Transverse colon (tissue), 4 donors: ENCODE data around the gene ZFHX2. TPM values are rescaled to one million over a fixed set of nuclear protein-coding genes. Genes with fewer than 3 reads are reported as not detected.
A peak's percentile ranks its signal among the peaks of the same experiment; 100 is the strongest.

ENCODE experiments used
- DNase-seq: peaks from one replicate; pipeline ENCODE4 v3.0.0-alpha.2; 2019
- H3K27ac ChIP-seq, 4 donors: fragments of 200-600 bp; sonication (generic); 2 replicates each; pipeline ENCODE4 v1.5.1; 2016 to 2018; ENCODE audit warnings: inconsistent platforms in 4 of 4
- H3K27me3 ChIP-seq: fragments of 200-600 bp; sonication (generic); 2 replicates; pipeline ENCODE4 v1.5.1; 2017; ENCODE audit warnings: inconsistent platforms
- H3K36me3 ChIP-seq, 4 donors: fragments of 200-600 bp; sonication (generic); 2 replicates each; pipeline ENCODE4 v1.5.1; 2017 to 2019; ENCODE audit warnings: inconsistent platforms in 4 of 4
- H3K4me1 ChIP-seq, 4 donors: fragments of 200-600 bp; sonication (generic); 2 replicates each; pipeline ENCODE4 v1.5.1; 2017 to 2020; ENCODE audit warnings: inconsistent platforms in 4 of 4
- H3K4me3 ChIP-seq, 4 donors: fragments of 200-600 bp; sonication (generic); 1 replicate in 1 of 4; 2 replicates in 3 of 4; pipeline versions ENCODE4 v1.5.1 to v1.6.1; 2017 to 2019; ENCODE audit warnings: inconsistent platforms in 4 of 4
- H3K9me3 ChIP-seq, 2 donors: fragments of 200-600 bp; sonication (generic); 2 replicates each; pipeline ENCODE4 v1.5.1; 2017 to 2019; ENCODE audit warnings: inconsistent platforms in 2 of 2
- EP300 ChIP-seq: sonication (generic); formaldehyde crosslinking; IDR thresholded peaks from one replicate; pipeline ENCODE4 v1.6.1; 2017; ENCODE audit warnings: antibody characterized with exemption, low read depth
- POLR2A ChIP-seq: fragments of 450-650 bp; IDR thresholded peaks from one replicate; pipeline ENCODE4 v1.6.1; 2016; ENCODE audit warnings: antibody characterized with exemption, mild to moderate bottlenecking, moderate library complexity
- POLR2AphosphoS5 ChIP-seq, 3 donors: sonication (generic); formaldehyde crosslinking; IDR thresholded peaks; one replicate each; pipeline ENCODE4 v1.6.1; 2016; ENCODE audit warnings: antibody characterized with exemption in 3 of 3
- WGBS, 2 donors: methylation state at CpG; one replicate each; pipeline ENCODE4 v1.1.5; 2018; ENCODE audit warnings: low coverage in 1 of 2; 5-methylcytosine and 5-hydroxymethylcytosine counted together
- in situ Hi-C, 4 donors: fragments of 200-750 bp; cut with MboI; loops; one replicate each; pipeline versions ENCODE4 v1.15.0 to v1.15.1; 2017; ENCODE audit warnings: low sequenced_read_pairs in 3 of 4, low pct_ligation_motif_present in 1 of 4, low pct_unique_long_range_greater_than_20kb in 1 of 4
- intact Hi-C: fragments of 100-400 bp; cut with DNase I; formaldehyde crosslinking; loops from one replicate; pipeline ENCODE4 v1.15.1; 2023; ENCODE audit warnings: low total_unique reads
- total RNA-seq, 4 donors: library from RNA; depleted of rRNA; stranded (reverse); fragments of >200 nt; gene quantifications; one replicate each; pipeline ENCODE4 v1.1.0, GENCODE V29; 2016
- TF ChIP-seq, protein P1 (sequence below), 5 experiments: fragments of 200-600 bp in 3 of 5; fragments of 450-650 bp in 2 of 5; sonication (generic) in 3 of 5; IDR thresholded peaks; 1 replicate in 2 of 5; 2 replicates in 3 of 5; pipeline ENCODE4 v1.5.1; 2016 to 2017; ENCODE audit warnings: antibody characterized with exemption in 5 of 5, inconsistent platforms in 3 of 5, mild to moderate bottlenecking in 2 of 5, moderate library complexity in 1 of 5

The ZFHX2 gene
- total RNA-seq, 4 donors from 2014 or later = 0.20 to 1.1 (median 0.68) TPM

DNA sequence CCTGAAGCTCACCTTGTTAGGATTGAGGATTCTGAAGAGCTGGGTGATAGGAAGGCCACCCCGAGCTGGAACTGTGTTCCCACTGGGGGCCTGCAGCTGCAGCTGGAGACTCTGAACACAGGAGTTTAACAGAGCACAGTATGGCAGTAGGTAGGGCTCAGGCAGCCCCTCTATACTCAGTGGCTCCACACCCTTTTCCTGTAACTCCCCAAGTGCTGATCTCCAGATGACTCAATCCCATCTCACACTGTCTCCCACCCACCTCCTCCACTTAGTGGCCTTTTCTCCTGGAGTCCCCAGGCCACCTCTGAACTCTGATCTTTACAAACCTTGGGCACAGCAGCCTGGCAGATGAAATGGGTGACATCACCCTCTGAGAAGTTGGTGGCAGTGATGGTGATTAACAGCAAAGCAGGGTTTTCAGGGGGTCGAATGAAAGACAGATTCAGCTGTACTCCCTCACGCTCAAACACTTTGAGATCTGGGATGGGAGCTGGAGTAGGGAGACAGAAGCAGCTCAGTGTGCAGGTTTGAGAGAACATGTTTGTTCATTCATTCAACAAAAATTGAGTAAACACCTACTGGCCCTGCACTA, 8.5 kb upstream of the ZFHX2 start:
- in situ Hi-C loops (loop anchor here (5.0 to 25.0 kb wide), 4 partner anchors 75 to 223 kb away; no protein-coding TSS in a partner anchor), intact Hi-C loops (no loop called here)
- Histone ChIP-seq H3K4me1 (peaks cover 12 to 26% (median 16%) of the 10 kb centered on the region in 4 donors), H3K27me3 (no peaks in the 10 kb centered on the region), H3K36me3 (peaks cover 0 to 11% (median 0%) of the 10 kb centered on the region in 4 donors), H3K9me3 (no peaks in the 10 kb centered on the region), H3K4me3 (no peak overlapping the region), H3K27ac (no peak overlapping the region)
- 83 to 92% methylated on average over 2 to 3 of the region's 3 CpGs for WGBS, 2 donors
- no peak for DNase-seq
- TF ChIP-seq, protein P1, sequence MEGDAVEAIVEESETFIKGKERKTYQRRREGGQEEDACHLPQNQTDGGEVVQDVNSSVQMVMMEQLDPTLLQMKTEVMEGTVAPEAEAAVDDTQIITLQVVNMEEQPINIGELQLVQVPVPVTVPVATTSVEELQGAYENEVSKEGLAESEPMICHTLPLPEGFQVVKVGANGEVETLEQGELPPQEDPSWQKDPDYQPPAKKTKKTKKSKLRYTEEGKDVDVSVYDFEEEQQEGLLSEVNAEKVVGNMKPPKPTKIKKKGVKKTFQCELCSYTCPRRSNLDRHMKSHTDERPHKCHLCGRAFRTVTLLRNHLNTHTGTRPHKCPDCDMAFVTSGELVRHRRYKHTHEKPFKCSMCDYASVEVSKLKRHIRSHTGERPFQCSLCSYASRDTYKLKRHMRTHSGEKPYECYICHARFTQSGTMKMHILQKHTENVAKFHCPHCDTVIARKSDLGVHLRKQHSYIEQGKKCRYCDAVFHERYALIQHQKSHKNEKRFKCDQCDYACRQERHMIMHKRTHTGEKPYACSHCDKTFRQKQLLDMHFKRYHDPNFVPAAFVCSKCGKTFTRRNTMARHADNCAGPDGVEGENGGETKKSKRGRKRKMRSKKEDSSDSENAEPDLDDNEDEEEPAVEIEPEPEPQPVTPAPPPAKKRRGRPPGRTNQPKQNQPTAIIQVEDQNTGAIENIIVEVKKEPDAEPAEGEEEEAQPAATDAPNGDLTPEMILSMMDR (IDR thresholded peaks at IDR 0.05) = no peak
- TF ChIP-seq EP300 (no peak), POLR2AphosphoS5 (IDR thresholded peaks at IDR 0.05) (no peak), POLR2A (no peak)

DNA sequence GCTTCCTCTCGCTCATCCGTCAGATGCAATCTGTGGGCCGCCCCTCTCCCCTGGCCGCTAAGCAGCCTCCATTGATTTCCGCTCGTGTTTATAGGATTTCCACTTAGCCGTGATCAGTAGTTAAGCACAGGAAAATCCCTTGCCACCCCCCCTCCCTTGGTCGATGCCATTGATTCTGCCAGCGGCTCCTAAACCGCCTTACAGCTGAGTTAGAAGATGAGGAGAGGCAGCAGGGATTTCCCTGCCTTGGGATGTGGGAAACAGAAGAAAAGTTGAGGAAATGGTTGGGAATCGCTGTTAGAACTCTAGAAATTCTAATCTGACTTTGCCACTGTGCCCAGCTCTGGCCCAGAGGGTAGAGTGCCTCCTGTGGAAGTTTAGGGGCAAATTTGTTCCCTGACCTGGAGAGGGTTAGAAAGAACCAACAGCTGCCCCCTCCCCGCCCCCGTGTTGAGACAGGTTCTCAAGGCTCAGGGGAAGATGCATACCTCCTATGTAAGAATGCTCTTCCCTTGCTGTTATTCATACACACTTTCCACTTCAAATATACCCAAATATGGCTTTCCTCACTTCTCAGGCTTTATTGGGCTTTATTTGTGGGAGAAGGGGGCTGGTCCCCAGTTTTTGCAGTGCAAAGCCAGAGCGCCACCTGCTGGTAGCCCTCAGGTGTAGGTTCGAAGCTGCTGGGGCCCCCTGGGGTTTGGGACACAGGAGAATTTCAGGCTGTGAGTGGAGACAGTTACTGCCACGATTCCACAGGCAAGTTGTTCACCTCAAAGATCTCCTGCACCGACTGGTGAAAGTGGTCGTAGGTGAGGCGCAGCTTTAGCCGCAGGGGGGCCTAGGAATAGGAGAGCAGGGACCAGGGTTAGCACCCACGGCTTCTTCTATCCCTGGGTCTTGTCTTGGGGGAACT, 7.7 kb upstream of the ZFHX2 start:
- no peaks in the 10 kb centered on the region for H3K9me3 ChIP-seq
- peaks cover 12 to 28% (median 16%) of the 10 kb centered on the region in 4 donors for H3K4me1 ChIP-seq
- no peaks in the 10 kb centered on the region for H3K27me3 ChIP-seq
- H3K27ac ChIP-seq = no peak overlapping the region
- no peak overlapping the region for H3K4me3 ChIP-seq
- intact Hi-C loops (no loop called here), in situ Hi-C loops (loop anchor here in 3 of 4 donors (5.0 to 25.0 kb wide), 3 partner anchors 82 to 222 kb away; no protein-coding TSS in a partner anchor)
- TF ChIP-seq, protein P1 (IDR thresholded peaks at IDR 0.05) = peak; percentile 71 to 89 (median 86)
- TF ChIP-seq POLR2A = no peak
- peaks cover 0 to 11% (median 0%) of the 10 kb centered on the region in 4 donors for H3K36me3 ChIP-seq
- WGBS, 2 donors = 74 to 90% methylated on average over 5 to 21 of the region's 21 CpGs
- peak; percentile 39 for DNase-seq

DNA sequence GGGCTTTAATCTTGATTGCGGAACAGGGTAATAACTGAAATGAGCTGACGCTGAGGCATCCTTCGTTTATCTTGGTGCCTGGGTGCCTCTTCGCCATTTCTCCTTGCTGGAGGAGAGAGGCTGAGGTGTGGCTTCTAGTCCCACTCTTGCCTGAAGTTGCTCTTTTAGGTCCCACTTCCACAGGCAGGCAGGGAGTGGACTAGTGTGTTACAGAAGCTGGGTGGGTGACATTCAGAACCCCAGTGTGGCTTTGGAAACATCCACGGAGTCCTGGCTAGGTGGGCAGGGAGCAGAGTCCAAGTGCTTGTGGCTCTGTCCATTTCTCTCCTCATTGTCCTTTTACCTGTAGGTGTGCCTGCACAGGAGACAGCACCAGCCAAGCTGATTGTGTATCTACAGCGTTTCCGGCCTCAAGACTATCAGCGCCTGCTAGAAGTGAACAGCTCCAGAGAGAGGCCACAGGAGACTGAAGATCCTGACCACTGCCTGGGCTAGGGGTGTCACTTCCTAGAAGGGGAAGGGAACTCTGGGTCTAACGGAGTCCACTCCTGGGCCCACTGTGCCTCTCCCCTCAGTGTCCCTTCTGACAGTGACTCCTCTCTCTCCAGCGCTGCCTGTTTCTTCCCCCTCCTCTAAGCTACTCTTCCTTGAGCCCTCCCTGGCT, 6.9 kb upstream of the ZFHX2 start:
- Histone ChIP-seq H3K9me3 (no peaks in the 10 kb centered on the region), H3K27ac (no peak overlapping the region), H3K36me3 (peaks cover 0 to 11% (median 0%) of the 10 kb centered on the region in 4 donors), H3K4me3 (no peak overlapping the region), H3K4me1 (peaks cover 12 to 28% (median 16%) of the 10 kb centered on the region in 4 donors), H3K27me3 (no peaks in the 10 kb centered on the region)
- no peak for DNase-seq
- WGBS, 2 donors = 87% methylated on average over 9 of the region's 10 CpGs; no CpG with 5 or more reads in 1 of the 2 donors
- in situ Hi-C loops (loop anchor here in 3 of 4 donors (5.0 to 25.0 kb wide), 3 partner anchors 81 to 221 kb away; no protein-coding TSS in a partner anchor), intact Hi-C loops (no loop called here)
- TF ChIP-seq POLR2A (no peak), EP300 (no peak), POLR2AphosphoS5 (IDR thresholded peaks at IDR 0.05) (no peak)
- TF ChIP-seq, protein P1 (IDR thresholded peaks at IDR 0.05) = no peak

DNA sequence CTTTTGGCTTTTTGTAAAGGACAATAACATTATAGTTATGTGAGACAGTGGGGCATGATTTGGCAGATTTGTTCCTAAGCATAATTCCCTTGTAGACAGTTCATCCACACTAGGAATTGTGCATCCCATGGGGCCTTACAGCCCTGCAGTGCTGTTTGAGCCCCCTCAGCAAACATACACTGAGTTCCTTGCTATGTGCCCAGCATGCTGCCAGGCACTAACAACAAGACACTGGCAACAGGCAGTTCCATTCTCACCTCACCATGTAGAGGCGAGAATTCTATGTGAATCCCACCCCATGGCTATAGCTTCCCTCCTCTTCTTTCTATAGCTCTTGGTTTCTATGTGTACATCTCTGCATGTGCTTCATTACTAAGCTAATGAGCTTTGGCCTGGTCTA, 6.4 kb upstream of the ZFHX2 start:
- in situ Hi-C loops (loop anchor here in 3 of 4 donors (5.0 to 25.0 kb wide), 3 partner anchors 81 to 221 kb away; no protein-coding TSS in a partner anchor), intact Hi-C loops (no loop called here)
- H3K27ac ChIP-seq = no peak overlapping the region
- DNase-seq = no peak
- TF ChIP-seq POLR2A (no peak), POLR2AphosphoS5 (IDR thresholded peaks at IDR 0.05) (no peak), EP300 (no peak)
- TF ChIP-seq, protein P1 (IDR thresholded peaks at IDR 0.05) = no peak
- H3K9me3 ChIP-seq = no peaks in the 10 kb centered on the region
- WGBS, 2 donors = 83 to 95% methylated on average over 1 of the region's 1 CpG
- H3K4me3 ChIP-seq = no peak overlapping the region
- no peaks in the 10 kb centered on the region for H3K27me3 ChIP-seq
- peaks cover 0 to 11% (median 0%) of the 10 kb centered on the region in 4 donors for H3K36me3 ChIP-seq
- H3K4me1 ChIP-seq = peaks cover 12 to 28% (median 16%) of the 10 kb centered on the region in 4 donors
